CD4-positive, alpha-beta T cell treated with Interferon gamma for 1 hour (primary cell): ENCODE data around the gene RXRA.

ENCODE experiments used
- DNase-seq: peaks from one replicate; pipeline ENCODE4 v3.0.0-alpha.2; 2020

RXRA gene

DNA sequence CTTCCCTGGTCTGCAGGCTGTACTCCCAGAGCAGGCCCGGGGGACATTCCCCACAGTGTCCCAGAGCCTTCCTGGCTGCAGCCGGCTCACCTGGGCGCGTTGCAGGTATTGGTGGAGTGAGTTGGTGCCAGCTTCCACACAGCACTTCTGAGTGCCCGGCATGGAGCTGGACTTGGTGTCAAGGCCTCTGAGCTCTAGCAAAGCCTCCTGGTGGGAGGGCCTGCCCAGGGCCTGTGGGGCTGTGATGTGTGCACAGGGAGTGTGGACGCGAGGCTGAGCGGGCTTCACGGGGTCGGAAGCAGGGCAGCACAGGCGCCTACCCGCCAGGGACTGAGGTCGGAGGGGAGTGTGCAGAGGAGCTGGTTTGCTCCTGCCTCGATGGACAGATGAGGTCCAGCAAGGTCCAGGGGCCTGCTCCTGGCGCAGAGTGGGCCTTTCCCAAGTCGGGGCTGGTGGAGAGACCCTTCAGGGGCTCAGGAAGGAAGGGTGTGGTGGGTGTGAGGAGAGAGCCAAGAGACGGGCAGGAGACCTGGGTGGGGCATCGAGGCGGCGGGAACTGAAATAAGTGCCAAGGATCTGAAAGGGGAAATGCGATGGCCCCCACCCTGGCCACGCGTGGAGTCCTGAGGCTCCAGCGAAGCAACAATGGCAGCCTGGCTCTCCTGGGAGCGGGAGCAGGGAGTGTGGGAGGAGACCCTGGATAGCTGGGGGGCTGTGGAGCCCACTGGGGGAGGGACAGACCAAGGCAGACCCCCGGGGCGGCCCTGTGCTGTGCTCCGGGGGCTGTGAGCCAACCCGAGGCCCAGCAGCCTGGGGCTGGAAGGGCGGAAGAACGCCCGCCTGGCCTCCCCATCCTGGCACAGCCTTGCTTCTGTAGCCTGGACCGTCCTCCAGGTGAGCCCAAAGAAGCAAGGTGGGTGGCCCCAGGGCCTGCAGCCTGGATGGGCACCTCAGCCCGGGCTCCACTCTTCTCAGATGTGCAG lies 78.4 kb downstream of the RXRA start:
- DNase-seq = no peak

DNA sequence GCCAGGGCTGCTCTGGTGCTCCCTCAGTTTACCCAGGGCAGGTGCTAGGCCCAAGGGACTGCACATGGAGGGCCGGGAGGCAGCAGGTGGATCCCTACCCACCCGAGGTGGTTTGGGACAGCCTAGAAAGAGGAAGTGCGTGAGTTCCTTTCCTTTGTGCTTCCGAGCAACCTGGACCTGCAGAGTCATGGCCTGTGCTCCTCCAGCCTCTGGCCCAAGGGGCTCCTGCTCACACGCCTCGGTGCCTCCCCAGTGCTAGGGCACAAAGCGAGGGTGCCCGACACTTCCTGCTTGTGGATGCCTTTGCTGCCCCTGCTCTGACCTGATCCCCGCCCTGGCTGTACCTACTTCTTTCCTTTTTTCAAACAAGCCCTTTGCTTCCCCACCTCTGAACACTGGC lies 79.3 kb downstream of the RXRA start:
- DNase-seq = peak; percentile 41

DNA sequence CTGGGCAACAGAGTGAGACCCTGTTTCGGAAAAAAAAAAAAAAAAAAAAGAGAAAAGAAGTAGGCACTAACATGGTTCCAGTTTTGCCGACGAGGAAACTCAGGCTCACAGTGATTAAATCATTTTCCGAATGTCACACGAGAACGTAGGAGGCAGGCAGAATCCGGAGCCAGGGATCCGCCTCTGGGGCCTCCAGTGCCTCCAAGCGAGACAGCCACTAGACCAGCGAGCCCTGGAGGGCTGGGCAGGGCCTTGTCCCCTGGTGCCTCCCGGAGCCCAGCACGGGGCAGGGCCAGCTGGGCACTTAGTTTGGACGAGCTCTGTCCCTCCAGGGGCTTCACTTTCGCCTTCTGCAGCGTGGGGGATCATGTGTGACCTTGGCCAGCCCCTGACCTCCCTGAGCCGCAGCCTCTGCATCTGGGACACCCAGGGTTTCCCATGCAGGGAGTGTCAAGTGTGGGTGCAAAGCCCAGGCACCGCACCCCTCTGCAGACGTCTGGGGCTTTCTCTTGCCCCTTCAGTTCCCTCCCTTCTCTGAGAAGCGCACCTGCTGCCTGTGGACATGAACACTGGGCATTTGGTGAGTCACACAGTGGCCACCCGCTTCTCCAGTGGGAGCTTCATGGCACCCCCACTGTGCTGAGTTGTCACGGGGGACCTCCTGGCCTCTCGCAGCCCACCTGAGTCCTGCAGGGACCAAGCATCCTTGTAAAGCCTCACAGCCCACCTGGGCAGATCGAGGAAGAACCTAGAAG lies 80.3 kb downstream of the RXRA start:
- no peak for DNase-seq

DNA sequence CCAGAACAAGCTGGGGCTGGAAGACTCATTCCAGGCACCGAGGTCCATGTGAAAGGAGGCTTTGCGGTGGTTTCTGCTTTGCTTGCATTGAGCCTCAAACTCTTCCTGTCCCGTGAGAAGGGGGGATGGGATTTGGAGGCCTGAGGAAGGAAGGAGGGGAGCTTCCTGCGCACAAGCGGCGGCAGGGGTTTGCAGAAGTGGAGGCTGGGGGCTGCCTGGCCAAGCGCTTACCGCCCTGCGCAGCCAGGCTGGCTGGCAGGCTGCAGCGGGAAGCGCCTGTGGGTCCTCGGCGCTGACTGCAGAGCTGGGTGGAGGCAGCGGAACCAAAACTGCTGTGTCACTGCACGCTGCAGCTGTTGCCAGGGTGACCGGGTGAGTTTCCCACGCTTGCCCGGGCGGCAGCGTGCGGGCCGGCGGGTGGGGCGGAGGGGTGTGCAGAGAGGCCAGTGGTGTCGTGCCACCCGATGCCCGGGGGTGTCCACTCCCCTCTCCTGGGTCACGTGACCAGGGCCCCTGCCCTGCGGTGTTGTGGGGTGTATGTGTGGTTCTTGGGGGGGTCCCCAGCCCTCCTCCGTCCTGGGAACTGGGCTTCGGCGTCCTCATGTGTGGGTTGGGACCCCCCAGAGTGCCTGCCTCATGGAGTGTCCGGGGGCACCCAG lies 81.0 kb downstream of the RXRA start:
- peak; percentile 87 for DNase-seq

DNA sequence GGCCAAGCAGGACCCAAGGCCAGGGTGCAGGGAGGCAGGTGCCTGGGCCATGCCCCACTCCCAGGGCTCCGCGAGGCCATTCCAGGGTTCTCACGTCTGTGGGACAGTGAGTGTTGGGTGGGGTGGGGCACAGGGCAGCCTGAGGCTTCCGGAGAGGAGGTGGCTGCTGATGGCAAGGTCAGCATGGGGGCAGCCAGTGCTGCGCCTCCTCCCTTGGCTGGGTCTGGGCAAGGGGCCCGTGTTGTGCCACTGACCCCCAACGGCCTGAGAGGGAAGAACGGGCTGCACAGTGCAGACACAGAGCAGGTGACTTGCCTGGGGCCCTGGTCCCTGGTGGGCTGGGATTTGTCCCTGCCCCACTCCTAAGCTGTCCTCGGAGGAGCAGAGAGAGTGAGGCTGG lies 82.1 kb downstream of the RXRA start:
- DNase-seq = peak; percentile 32

DNA sequence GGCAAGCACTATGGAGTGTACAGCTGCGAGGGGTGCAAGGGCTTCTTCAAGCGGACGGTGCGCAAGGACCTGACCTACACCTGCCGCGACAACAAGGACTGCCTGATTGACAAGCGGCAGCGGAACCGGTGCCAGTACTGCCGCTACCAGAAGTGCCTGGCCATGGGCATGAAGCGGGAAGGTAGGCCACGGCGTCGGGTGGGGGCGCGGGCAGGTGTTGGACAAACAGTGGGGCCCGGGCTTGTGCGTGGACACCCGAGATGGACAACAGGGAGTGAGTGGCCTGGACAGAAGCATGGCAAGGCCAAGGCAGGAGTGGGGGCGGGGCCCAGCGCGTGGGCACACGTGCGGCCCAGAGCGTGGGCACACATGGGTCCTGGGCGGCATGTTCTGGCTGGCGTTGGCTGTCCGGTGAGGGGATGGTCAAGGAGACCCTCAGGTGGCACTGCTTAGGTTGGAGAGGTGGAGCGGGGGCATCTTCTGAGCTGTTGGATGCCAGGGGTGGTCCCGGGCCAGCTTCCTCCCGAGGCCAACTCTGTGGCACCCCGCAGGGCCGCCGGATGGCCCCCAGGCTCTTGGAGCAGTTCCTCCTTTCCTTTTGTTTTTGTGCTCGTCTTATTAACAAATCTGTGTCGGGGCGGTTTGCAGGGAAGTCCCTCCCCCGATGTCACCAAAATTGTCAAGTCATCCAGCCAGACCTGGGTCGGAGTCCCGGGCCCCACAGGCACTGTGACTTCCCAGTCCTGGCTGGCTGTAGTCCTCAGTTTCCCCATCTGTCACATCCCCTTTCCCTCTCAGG lies 82.9 kb downstream of the RXRA start:
- peak; percentile 30 for DNase-seq

DNA sequence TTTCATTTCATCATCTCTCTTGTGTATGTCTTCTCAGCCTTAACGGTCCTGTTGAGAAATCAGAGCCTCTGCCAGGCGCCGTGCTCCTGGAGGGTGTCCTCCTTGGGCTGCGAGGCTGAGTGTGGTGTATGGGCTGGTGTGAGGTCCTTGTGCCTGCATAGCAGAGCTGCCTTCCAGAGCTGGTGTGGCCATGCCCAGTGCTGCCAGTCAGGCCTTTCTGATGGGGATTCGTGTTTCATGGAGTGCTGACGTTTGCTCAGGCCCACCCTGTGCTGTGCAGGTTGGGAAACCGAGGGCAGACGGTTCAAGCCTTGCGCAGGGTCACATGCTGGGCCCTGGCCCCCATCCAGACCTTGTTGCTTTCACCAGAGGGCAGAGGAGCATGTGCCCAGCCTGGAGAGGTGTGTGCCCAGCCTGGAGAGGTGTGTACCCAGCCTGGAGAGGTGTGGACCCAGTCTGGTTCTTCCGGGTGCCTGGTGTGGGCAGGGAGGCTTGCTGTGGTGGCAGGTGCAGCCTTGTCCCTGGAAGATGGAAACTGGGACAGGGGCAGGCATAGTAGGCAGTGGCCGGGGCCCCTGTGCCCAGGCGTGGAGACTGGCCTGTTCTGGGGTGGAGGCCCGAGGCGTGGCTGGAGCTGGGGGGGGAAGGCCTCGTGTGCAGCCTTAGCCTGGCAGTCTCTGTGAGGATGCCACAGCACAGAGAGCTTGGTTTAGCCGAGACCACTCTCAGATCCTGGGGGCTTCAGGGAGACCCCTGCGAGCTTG lies 84.0 kb downstream of the RXRA start:
- DNase-seq = no peak

DNA sequence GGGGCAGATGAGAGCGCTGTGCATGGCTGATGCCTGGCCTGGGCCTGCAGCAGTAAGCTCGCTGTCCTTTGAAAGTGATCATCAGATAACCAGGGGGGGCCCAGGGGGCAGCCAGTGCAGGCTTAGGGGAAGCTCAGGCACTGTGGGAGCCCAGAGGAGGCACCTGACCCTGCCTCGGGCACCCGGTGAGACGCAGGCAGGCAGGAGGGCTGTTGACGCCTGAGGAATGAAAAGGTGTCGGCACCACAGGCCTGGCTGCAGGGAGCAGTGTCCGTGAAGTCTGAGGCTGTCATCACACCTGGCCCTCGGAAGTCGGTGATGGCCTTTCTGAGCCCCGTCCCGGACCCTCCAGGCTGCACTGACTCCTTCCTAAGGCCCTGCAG lies 84.6 kb downstream of the RXRA start:
- DNase-seq = no peak

DNA sequence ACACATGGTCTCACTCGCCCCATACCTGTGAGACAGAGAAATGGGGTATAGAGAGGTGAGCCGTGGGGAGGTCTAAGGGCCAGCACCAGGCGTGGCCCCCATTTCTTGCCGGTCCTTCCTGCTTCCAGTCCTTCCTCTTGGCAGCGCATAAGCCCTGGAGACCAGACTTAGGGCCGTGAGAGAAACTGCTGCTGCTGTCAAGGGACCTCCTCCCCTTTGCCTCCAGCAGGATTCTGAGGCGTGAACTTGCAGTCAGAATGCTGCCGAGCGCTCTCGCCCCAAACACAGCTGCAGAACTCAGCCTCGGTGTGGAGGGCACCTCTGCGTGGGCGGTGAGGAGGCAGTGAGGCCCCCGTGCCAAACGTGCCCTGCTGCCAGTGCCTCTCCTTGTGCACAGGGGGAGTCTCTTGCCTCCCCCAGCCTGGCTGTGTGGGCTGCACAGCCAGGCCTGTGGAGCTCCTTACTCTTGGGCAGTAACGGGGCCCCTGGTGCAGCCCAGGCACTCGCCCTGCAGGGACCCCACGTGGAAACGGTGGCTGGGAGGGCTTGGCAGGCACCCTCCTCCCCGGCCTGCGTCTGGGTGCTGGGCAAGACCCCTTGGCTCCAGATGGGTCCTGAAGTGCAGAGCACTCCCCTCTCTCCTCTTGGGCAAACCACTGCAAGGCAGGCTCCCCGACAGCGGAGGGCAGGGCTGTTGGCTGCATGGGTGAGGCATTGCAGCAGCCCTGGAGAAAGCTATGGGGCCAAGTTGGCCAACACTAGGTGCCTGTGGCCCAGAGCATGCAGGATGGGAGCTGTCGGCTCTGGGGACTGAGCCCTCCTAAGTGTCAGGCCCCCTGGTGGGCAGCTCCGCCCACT lies 85.4 kb downstream of the RXRA start:
- DNase-seq = no peak

DNA sequence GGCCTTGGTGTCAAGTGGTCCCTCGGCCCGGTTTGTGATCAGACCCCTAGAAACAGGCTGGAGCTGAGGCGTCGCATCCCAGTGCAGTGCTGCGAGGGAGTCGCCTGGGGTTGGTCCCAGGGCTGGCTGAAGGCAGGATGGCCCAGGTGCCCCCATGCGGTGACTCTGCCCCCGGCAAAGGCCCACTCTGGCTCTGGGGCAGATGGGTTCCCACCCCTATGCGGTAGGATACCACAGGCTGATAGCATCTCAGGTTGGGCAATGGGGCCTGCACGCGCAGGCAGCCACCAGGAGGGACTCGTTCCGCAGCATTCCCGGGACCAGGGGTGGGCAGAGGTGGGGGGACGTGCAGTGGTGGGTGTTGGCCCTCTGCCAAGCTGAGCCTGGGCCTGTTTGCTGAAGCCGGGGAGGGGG lies 86.0 kb downstream of the RXRA start:
- no peak for DNase-seq

DNA sequence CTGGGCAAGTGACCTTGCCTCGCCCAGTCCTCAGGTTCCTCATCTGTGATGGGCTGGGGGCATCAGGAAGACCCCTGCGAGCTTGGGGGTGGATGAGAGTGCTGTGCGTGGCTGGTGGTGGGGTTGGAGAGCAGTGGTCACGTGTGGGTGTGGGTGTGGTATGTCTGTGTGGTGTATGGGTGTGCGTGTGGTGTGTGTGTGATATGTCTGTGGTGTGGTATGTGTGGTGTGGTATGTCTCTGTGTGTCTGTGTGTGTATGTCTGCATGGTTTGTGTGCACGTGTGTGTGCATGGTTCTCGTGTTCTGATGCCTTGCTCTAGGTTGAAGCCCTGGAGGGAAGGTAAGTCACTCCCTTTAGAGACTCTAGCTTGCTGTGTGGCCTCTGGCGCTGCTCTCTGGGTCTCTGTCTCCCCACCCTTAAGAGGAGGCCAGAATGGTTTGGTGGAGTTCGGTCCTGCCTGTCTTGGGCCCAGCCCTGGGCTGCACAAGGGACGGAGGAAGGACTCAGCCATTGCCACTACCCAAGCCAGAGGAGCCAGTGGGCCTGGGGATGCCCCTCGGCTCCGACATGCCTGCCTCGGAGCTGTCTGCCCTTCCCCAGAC lies 87.0 kb downstream of the RXRA start:
- no peak for DNase-seq

DNA sequence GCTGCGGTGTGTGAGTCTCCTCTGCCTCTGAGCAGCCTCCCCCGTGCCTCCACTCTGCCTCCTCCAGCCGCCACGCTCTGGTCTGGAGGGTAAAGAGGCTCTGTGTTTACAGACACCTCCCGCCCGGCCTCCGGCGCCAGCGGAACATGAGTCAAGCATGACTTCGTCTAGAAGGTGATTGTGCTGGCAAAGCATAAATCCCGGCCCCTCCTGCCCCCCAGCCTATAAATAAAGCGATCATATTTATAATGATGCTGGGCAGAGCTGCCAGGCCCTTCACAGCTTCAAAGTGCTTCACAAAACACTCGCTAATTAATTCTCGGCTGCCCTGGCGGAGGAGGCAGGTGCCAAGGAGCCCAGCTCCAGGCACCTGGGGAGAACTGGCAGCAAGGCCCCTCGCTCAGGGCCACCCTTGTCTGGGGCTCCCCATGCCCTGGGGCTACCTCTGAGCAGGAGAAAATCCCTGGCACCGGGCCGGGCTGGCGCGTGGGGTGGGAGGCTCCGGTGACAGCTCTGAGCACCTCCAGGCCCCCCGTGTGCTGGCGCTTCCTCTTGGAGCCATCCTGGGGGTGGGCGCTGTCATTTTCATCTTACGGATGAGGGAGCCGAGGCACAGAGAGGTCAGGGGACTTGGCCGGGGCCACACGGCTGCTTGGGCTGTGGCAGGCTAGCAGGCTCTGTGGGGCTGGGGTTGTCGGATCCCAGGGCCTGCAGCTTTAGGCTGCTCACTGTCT lies 87.8 kb downstream of the RXRA start:
- no peak for DNase-seq

DNA sequence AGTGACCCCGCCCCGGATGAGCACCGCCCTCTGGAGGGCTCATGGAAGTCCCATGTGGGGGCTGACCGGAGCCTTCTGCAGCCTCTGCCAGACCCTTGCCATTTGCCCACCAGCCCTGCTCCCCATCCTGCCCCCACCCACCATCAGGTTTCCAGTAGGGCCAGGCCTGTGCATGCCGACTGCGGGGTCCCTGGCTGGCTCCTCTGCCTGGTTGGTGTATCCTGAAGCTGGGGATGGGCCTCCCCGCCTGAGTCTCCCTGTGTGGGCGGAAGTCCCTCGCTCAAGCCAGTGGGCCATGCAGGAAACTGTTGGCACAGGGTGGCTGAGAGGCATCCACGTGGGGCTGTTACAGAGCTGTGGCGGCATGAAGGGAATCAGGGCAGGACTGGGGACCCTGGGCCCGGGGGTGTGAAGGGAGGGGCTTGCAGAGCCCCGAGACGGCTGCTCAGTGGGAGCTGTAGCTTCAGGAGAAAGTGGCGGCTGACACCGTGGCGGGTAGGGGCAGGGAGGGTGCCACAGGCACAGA lies 88.7 kb downstream of the RXRA start:
- no peak for DNase-seq

DNA sequence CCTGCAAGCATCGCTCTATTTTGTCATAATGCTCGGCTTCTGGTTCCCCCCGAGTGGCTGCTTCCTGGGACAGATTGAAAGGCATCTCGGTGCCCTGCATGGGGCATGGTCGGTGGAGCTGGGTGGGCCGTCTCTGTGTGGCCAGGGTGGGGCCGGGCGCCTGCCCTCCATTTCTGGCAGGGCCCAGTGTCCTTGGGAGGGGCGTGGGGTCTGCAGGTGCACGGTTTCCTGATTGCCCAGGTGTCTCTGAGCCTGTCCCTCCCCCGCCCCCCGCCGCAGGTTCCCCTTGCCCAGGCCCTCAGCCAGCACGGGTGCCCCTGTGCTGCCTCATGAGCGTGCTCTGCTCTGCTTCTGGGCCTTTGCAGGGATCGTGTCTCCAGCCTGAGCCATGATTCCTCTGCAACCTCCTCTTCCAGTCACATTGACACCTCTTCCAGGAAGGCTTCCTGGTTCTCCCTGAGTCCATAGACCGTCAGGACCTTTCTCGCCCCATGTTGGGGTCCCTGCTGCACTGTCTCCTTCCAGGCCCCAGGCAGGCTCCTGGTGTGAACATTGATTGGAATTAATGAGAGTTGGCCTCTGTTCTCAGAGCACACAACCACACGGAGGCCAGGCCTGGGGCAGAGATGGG lies 90.2 kb downstream of the RXRA start:
- DNase-seq = no peak

DNA sequence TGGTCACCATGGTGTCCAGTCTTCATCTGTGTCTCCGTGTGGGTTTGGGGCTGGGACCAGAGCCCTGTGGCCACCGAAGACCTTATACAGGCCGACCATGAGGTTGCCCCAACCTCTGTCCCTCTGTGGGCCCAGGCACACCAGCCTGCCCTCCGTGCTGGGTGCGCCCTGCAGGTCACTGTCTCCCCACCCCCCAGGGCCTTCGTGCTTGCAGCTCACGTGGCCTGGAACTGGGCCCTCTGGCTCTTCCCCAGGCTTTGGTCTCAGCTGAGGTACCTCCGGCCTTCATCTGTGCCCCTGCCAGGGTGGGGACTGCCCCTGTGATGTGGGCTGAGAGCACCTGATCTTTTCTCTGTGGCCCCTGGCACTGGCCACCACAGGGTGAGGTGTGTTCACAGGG lies 92.1 kb downstream of the RXRA start:
- DNase-seq = no peak

DNA sequence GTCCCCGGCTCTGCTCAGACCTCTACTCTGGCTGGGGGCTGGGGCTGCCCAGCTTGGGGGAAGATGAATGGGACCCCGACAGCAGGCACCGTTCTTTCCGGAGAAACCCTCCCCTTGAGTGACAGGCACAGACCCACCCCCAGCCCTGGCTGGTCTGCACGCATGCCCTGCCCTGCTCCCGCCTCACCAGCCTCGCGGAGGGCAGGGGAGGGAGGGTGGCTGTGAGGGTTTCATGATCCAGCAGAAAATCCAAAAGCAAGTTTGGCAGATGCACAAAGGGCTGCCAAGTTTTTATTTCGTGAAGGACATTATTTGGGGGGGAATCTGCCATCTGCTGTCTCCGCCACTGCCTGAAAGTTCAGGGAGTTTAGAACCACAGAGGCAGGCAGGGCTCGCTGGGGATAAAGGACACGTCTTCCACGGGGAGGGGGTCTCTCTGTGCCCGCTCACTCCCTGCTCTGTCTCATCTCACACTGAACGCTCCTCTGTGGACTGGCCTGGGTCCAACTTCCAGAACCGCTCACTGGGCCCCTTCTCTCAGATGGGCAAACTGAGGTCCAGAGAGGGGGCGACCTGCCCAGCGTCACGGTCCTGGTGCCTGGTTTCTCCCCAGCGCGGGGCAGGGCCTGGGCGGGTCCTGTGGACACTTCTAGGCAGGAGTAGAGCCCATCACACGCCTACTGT lies 92.9 kb downstream of the RXRA start:
- no peak for DNase-seq

DNA sequence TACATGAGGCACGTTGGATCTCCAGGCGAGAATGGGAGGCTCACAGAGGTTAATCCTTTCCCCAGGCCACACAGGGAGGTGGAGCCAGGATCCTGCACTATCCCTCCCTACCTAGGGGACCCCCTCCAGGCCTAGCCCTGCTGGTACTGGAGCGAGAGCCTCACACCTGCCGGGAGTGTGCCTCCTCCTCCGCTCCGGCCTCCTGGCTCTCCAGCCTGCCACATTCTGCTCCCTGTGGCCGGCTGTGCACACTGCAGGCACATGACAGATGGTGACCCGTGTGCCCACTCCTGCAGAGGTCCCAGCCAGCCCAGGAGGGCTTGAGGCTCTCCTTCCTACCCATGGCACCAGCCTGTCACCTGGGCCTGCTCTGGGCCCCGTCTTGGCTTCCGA lies 93.4 kb downstream of the RXRA start:
- DNase-seq = no peak

DNA sequence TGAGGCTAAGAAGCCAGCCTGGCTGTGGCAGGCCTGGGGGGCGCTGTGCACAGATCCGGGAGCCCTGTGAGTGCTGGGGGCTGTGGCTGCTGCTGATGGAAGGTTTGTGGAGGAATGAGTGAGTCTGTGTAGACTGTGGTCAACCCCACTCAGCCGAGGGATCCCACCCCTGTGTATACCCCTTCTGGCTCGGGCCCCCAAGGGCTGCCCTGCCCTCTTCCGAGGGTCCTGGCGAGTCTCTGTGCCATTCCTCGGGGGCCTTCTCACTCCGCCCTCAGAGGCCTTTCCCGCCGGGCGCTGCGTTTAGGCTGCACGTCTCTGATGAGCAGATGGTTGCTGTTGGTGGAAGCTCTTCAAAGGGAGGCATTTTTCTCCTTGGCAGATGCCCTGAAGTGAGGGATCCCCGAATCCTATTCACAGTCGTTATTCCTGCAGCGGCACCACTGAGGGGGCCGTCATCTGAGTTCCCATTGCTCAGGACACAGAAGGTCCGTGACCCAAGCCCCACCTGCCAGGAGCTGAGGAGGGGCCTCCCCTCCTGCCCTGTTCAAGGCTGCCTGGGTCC lies 94.1 kb downstream of the RXRA start:
- no peak for DNase-seq
